Measurements from ENCODE around the gene ZNF286A. TPM values are rescaled to one million over a fixed set of nuclear protein-coding genes. Genes with fewer than 3 reads are reported as not detected.
"Not testable (repeated sequence)": the region's sequence is repeated elsewhere in the genome, so short reads cannot be mapped to it uniquely, and the experiment has no call there.

The ZNF286A gene
- total RNA-seq, 1 donor from 2014 or later = 177 TPM

DNA sequence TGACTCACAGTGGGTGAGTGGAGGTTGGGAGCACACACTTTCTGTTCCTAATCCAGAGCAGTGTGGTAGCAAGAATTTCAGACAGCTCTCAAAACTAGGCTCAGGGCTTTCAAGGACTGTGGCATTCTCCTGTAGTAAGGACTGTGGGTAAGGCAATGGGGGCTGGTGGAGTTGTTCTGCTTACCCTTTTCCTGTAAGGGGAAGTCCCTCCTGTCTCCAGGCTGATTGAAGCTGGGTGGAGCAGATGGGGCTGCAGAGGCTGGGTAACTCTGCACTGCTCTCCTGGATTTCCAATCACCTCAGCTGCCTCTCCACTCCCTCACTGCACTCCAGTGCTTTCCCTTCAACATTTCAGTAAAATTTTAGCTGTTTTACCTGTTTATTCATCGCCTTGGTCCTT is 12.1 kb upstream of the ZNF286A start:
- not testable (repeated sequence) for FAIRE-seq; DNase-seq (ENCODE audit: low spot score in 2 of 2)

DNA sequence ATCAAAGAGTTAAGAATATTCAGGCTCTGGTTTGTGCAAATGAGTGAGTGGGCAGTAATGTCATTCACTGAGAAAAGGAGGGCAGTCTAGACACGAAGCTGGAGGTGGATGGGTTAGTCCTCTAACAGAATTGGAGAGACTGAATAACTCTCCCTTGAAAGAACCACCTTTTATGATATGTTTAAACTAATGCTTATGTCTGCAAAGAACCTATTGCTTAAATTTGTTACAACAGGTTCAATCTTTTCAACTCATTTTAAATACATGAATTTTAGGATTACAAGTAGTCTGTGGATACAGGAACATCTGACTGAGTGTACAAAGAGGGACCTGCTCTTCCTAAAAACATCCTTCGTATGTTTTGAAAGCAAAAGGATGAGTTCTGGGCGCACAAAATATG is 585 bp upstream of the ZNF286A start:
- not testable (repeated sequence) for FAIRE-seq; DNase-seq (ENCODE audit: low spot score in 2 of 2)

DNA sequence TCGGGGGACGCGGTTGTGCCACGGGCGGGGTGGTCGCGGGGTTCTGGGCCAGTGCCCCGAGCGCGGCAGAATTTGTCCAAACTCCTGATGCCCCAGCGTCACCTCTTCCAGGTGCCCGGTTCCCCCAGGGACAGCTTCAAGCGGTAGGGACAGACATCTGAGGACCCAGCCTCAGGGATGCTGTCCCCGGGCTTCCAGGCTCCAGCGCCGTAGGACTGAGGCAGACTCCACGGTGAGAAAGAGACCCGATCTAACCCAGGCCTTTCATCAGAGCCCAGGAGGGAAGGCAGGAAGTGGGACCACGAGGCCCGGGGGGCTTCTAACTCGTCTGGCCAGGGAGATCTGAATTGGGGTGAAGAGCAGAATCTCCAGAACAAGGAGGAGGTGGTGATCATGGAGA is 385 bp downstream of the ZNF286A start:
- not testable (repeated sequence) for FAIRE-seq; DNase-seq (ENCODE audit: low spot score in 2 of 2)

GRCh38 chr17:15704239-15704638 is 4.7 kb downstream of the ZNF286A start:
- not testable (repeated sequence) for DNase-seq (ENCODE audit: low spot score in 2 of 2); FAIRE-seq

- DNase-seq (ENCODE audit: low spot score in 2 of 2); FAIRE-seq: not testable (repeated sequence)
Measured at GRCh38 chr17:15704813-15705212, 5.3 kb downstream of the ZNF286A start.

GRCh38 chr17:15708879-15709278 is 9.3 kb downstream of the ZNF286A start:
- FAIRE-seq; DNase-seq (ENCODE audit: low spot score in 2 of 2): not testable (repeated sequence)

DNA sequence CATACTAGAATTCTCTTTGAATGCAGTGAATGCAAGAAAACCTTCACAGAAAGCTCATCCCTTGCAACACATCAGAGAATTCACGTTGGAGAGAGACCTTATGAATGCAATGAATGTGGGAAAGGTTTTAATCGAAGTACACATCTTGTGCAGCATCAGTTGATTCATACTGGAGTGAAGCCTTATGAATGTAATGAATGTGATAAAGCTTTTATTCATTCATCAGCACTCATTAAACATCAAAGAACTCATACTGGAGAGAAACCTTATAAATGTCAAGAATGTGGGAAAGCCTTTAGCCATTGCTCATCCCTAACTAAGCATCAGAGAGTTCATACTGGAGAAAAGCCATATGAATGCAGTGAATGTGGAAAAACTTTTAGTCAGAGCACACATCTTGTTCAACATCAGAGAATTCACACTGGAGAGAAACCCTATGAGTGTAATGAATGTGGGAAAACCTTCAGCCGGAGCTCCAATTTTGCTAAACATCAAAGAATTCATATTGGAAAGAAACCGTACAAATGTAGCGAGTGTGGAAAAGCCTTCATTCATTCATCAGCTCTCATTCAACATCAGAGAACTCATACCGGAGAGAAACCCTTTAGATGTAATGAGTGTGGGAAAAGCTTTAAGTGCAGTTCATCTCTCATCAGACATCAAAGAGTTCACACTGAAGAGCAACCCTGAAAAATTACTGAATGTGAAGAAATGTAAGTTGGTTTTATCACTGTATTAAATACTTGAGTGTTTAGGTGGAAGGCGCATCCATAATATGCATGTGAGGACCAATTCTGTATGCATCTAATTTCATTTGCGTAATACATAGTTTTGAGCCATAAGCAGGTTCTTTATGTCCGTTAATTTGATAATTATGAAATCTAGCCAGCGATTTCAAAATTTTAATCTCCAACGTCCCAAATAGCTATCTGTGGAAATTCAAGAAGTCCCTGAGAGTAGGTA is 17.3 kb downstream of the ZNF286A start:
- FAIRE-seq; DNase-seq (ENCODE audit: low spot score in 2 of 2): not testable (repeated sequence)

DNA sequence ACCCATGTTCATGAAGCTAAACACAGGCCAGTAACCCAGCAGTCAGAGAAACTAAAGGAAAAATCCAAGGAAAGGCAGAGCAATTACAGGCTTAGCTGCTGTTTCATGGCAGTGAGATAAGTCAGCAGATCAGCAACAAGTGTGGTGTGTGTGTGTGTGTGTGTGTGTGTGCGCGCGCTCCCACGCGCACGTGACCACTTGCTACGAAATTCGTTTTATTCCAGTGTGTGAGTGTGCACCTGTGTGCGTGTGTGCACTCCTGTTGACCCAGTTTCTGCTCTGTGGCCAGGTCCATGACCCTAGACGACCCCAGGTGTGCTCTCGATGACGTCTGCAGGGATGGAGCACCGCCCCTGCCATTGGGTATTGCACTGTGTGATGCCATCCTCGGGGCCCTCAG is 31.0 kb downstream of the ZNF286A start:
- not testable (repeated sequence) for FAIRE-seq; DNase-seq (ENCODE audit: low spot score in 2 of 2)

DNA sequence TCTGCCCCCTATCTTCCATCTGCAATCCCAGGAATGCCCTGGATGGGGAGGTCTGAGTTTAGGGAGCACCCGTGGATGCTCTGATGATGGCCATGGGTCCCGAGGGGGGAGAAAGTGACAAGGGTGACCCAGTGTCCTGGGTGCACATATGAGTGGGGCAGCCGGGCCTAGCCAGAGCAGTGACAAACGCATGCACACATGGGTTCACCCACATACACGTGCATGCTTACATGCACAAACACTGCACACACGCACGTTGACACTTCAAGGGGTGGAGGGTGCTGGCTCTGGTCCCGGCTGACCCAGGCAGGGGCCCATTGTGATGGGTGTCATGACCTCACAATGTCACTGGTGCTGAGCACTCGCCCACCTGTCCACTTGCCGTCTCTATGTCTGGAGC is 32.3 kb downstream of the ZNF286A start, which contains the start of gene TBC1D26:
TSS of gene TBC1D26 (plus strand) at position 384 of the 400 bp plus-strand sequence. CDS start 3,066 bp downstream, outside the sequence.
- not testable (repeated sequence) for DNase-seq (ENCODE audit: low spot score in 2 of 2); FAIRE-seq

DNA sequence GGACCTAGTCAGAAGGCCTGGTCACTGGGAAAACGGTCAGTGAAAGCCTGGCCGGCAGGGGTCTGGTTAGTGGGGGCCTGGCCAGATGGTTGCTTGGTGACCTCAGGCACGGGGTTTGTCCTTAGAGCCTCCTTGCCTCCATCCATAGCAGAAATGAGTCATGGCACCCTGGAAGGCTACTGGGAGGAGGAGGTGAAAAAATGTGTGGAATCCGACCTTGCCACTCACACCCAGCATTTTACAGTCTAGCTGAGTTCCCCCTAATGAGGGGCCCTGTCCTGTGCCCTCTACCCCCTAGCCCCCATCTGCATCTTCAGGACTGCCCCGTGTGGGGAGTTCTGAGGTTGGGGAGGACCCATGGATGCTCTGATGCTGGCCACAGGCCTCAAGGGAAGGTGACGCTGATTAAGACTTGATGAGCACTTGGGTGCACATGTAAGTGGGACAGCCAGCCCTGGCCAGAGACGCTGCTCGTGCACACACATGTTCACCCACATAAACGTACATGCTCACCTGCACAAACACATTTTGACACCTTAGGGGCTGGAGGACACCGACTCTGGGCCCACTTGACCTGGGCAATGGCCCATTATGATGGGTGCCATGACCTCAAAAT is 33.7 kb downstream of the ZNF286A start:
- FAIRE-seq; DNase-seq (ENCODE audit: low spot score in 2 of 2): not testable (repeated sequence)

- DNase-seq (ENCODE audit: low spot score in 2 of 2); FAIRE-seq: not testable (repeated sequence)
Measured at GRCh38 chr17:15736578-15736977, 37.0 kb downstream of the ZNF286A start.

DNA sequence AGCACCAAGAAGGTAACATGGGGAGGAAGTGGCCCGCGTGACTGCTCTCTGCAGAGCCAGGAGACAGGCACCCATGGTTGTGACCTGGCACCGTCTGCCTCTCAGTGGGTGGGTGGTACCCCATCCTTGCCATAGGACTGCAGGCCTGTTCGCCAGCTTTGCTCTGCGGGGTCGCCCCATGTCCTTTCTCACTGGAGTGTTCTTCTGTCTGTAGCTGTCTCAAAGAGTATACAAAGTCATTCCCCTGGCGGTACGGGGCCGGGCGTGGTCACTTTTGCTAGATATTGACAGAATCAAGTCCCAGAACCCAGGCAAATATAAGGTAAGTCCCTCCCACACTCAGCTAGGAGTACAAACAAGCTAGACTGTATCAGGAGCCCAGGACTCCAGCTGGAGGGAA is 38.5 kb downstream of the ZNF286A start:
- DNase-seq (ENCODE audit: low spot score in 2 of 2) (no peak), FAIRE-seq (no peak)

- not testable (repeated sequence) for FAIRE-seq; DNase-seq (ENCODE audit: low spot score in 2 of 2)
Measured at GRCh38 chr17:15739259-15739658, 39.7 kb downstream of the ZNF286A start.

DNA sequence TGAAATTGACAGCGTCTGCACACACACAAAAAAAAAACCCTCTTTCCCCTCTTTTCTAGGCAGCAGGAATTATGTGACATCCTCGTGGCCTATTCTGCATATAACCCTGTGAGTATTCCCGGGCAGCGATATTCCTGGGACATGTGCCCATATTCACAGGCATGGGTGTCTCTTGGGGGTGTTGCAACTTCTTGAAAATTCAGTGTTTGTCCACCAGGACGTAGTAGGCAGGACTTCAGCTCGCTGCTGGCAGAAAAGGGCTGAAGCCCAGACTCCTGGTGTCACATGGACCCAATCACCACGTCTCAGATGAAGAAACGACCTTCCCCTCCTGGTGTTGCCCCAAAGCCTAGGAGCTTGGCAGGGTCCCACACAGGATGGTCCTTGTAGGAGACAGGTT is 40.5 kb downstream of the ZNF286A start:
- FAIRE-seq; DNase-seq (ENCODE audit: low spot score in 2 of 2): not testable (repeated sequence)

GRCh38 chr17:15740570-15741120 is 41.1 kb downstream of the ZNF286A start:
- FAIRE-seq (no peak), DNase-seq (ENCODE audit: low spot score in 2 of 2) (no peak)

DNA sequence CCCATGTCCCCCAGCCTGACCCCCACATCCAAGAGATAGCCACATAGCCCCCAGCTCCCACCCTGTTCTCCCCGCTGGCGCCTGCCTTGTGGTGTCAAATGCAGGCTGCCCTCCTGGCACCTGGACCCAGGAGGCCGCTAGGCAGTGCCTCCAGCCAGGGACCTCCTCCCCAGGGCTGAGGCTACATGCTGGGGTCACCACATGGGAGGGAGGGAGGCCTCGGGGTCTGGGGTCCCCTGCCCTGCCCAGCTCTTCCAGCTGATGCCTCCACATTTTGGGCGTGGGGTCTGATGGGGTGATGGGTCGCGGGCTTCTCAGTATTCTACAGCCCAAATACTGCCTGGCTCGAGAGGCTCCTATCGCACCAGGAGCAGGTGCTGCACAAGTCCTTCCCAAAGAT is 42.1 kb downstream of the ZNF286A start:
- DNase-seq (ENCODE audit: low spot score in 2 of 2) (no peak), FAIRE-seq (no peak)

GRCh38 chr17:15742051-15742795 is 42.7 kb downstream of the ZNF286A start:
- FAIRE-seq (no peak), DNase-seq (ENCODE audit: low spot score in 2 of 2) (no peak)

GRCh38 chr17:15742921-15743320 is 43.4 kb downstream of the ZNF286A start:
- FAIRE-seq = no peak

DNA sequence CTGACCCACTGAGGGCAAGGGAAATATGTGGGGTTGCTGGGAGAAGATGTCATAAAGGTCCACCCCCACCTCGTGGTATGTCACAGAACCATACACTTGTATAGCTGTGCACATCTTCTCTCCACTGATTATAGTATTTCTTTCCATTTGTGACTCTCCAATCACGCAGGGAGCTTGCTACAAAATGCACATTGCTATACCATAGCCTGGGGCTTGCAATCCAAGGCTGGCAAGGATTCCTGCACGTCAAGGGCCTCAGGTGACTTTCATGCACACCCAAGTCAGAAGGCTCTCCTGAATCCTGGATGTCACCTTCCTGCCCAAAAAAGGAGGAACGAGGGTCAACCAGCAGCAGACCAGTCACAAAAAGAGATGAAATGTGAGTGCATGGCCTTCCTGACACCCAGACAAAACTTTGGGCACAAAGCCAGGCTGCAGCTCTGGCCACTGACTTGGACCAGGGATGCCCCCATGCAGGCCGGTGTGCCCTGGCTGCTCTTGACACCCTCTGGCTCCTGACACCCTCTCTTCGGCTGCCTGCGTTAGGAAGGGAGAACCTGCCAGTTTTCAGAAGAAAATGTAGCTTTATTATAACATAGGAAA is 44.6 kb downstream of the ZNF286A start:
- FAIRE-seq (no peak), DNase-seq (ENCODE audit: low spot score in 2 of 2) (no peak)

More at GRCh38 chr17:15742921-15743320, 43.4 kb downstream of the ZNF286A start:
- no peak for DNase-seq (ENCODE audit: low spot score in 2 of 2)

- no peak for DNase-seq (ENCODE audit: low spot score in 2 of 2)
- no peak for FAIRE-seq
Measured at GRCh38 chr17:15744885-15745284, 45.3 kb downstream of the ZNF286A start.

Data from frontal cortex (tissue), 4 donors.